Measurements from ENCODE around the gene NDST4. TPM values are rescaled to one million over a fixed set of nuclear protein-coding genes. Genes with fewer than 3 reads are reported as not detected.

NDST4 gene
- polyA plus RNA-seq, 1 experiment, result not detected

- TF ChIP-seq CTCF (IDR thresholded peaks at IDR 0.05; ENCODE audit: insufficient read depth, low read depth, low read length), result no peak
- CTCF ChIA-PET, result no interaction called here
- H3K36me3 ChIP-seq (ENCODE audit: control insufficient read depth, insufficient read depth, low read length), result no peaks in the 10 kb centered on the region
- no peak for DNase-seq (ENCODE audit: low read depth)
- no peak overlapping the region for H3K4me3 ChIP-seq (ENCODE audit: low read depth, low read length)
- no peaks in the 10 kb centered on the region for H3K27me3 ChIP-seq (ENCODE audit: control insufficient read depth, insufficient read depth, low read length)
- POLR2A ChIA-PET, result no interaction called here
Observed at GRCh38 chr4:114874321-114874720, 239.1 kb downstream of the NDST4 start.

- DNase-seq (ENCODE audit: low read depth), result no peak
- no peaks in the 10 kb centered on the region for H3K36me3 ChIP-seq (ENCODE audit: control insufficient read depth, insufficient read depth, low read length)
- no peak overlapping the region for H3K4me3 ChIP-seq (ENCODE audit: low read depth, low read length)
- CTCF ChIA-PET, result no interaction called here
- POLR2A ChIA-PET, result no interaction called here
- no peak for TF ChIP-seq CTCF (IDR thresholded peaks at IDR 0.05; ENCODE audit: insufficient read depth, low read depth, low read length)
- H3K27me3 ChIP-seq (ENCODE audit: control insufficient read depth, insufficient read depth, low read length), result no peaks in the 10 kb centered on the region
Observed at GRCh38 chr4:114870987-114871386, 242.4 kb downstream of the NDST4 start.

DNA sequence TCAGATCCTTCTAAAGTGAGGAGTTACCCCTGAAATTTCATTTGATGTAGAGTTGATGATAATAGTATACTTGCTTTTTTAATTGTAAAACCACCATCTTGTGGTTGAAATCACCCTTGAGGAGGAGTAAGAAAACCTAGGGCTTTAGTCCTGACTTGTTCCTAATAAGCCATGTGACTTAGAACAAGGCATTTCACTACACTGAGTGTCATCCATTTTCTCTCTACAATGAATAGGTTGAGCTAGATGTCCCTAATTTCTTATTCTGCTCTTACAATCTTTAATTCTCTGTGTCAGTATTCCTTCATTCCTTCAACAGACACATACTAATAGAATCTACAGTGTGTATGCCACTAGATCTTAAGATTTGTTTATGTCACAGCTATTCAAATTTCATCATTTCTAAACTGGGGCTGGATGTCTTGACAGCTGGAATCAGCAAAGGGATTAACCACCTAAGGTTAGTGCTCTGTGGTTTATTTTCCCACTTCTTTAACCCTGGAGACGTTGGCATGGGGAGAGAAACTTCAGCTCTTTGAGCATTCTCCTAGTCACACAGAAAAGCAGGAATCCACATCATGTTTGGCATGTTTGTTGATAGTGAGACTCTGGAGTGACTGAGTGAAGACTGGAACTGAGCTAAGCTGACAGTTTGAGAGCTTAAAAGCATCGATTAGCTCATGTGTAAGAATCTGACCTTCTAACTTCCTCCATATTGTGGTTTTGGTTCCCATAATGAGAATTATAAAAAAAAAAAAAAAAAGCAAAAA is 246.3 kb downstream of the NDST4 start:
- no peak for DNase-seq (ENCODE audit: low read depth)
- Histone ChIP-seq H3K4me3 (ENCODE audit: low read depth, low read length) (no peak overlapping the region), H3K27me3 (ENCODE audit: control insufficient read depth, insufficient read depth, low read length) (no peaks in the 10 kb centered on the region), H3K36me3 (ENCODE audit: control insufficient read depth, insufficient read depth, low read length) (no peaks in the 10 kb centered on the region)
- CTCF ChIA-PET, result no interaction called here
- POLR2A ChIA-PET, result no interaction called here
- TF ChIP-seq CTCF (IDR thresholded peaks at IDR 0.05; ENCODE audit: insufficient read depth, low read depth, low read length), result no peak

GRCh38 chr4:114864060-114864459 is 249.4 kb downstream of the NDST4 start:
- DNase-seq (ENCODE audit: low read depth), result no peak
- POLR2A ChIA-PET, result no interaction called here
- CTCF ChIA-PET, result no interaction called here
- Histone ChIP-seq H3K36me3 (ENCODE audit: control insufficient read depth, insufficient read depth, low read length) (no peaks in the 10 kb centered on the region), H3K27me3 (ENCODE audit: control insufficient read depth, insufficient read depth, low read length) (no peaks in the 10 kb centered on the region), H3K4me3 (ENCODE audit: low read depth, low read length) (no peak overlapping the region)
- no peak for TF ChIP-seq CTCF (IDR thresholded peaks at IDR 0.05; ENCODE audit: insufficient read depth, low read depth, low read length)

GRCh38 chr4:114860786-114861185 is 252.6 kb downstream of the NDST4 start:
- H3K4me3 ChIP-seq (ENCODE audit: low read depth, low read length), result no peak overlapping the region
- no peak for DNase-seq (ENCODE audit: low read depth)
- no peaks in the 10 kb centered on the region for H3K27me3 ChIP-seq (ENCODE audit: control insufficient read depth, insufficient read depth, low read length)
- CTCF ChIA-PET, result no interaction called here
- TF ChIP-seq CTCF (IDR thresholded peaks at IDR 0.05; ENCODE audit: insufficient read depth, low read depth, low read length), result no peak
- H3K36me3 ChIP-seq (ENCODE audit: control insufficient read depth, insufficient read depth, low read length), result no peaks in the 10 kb centered on the region
- POLR2A ChIA-PET, result no interaction called here
